Mesendoderm (in vitro differentiated cells): ENCODE measurements around the gene GABRA4. TPM values are rescaled to one million over a fixed set of nuclear protein-coding genes. Genes with fewer than 3 reads are reported as not detected.
A peak's percentile ranks its signal among the peaks of the same experiment; 100 is the strongest.

Experiments
- DNase-seq: peaks from one replicate; pipeline ENCODE4 v3.0.0; 2013
- H2AK5ac ChIP-seq: 2 replicates; pipeline ENCODE4 v1.6.1; 2013; ENCODE audit warnings: low read length, inconsistent platforms
- H2BK120ac ChIP-seq: 2 replicates; pipeline ENCODE4 v1.6.1; 2013; ENCODE audit warnings: low read depth, mild to moderate bottlenecking, low read length, moderate library complexity, mixed read lengths
- H2BK15ac ChIP-seq: replicated peaks from 2 replicates; pipeline ENCODE4 v1.6.1; 2013; ENCODE audit warnings: low read depth, mild to moderate bottlenecking, moderate library complexity
- H2BK5ac ChIP-seq: 2 replicates; pipeline ENCODE4 v1.6.1; 2013; ENCODE audit warnings: low read length, inconsistent platforms
- H3K18ac ChIP-seq: 2 replicates; pipeline ENCODE4 v1.6.1; 2013; ENCODE audit warnings: mild to moderate bottlenecking, low read length, mixed read lengths
- H3K23ac ChIP-seq: one replicate; pipeline ENCODE4 v1.6.1; 2013; ENCODE audit warnings: low read length
- H3K27ac ChIP-seq: 2 replicates; pipeline ENCODE4 v1.5.1; 2013; ENCODE audit warnings: low read depth, mild to moderate bottlenecking, inconsistent platforms, low read length, moderate library complexity
- H3K27me3 ChIP-seq: 2 replicates; pipeline ENCODE4 v1.6.1; 2013; ENCODE audit warnings: low read length, control low read depth, mild to moderate bottlenecking, inconsistent platforms; ENCODE audit not compliant: insufficient read depth, poor library complexity
- H3K36me3 ChIP-seq: 2 replicates; pipeline ENCODE4 v1.6.1; 2013; ENCODE audit warnings: low read length, inconsistent platforms; ENCODE audit not compliant: control insufficient read depth, insufficient read depth
- H3K4ac ChIP-seq: one replicate; pipeline ENCODE4 v1.6.1; 2013; ENCODE audit warnings: low read depth, mild to moderate bottlenecking, low read length, moderate library complexity
- H3K4me1 ChIP-seq: 2 replicates; pipeline ENCODE4 v1.6.1; 2013; ENCODE audit warnings: low read depth, low read length, inconsistent platforms; ENCODE audit not compliant: control insufficient read depth
- H3K4me2 ChIP-seq: 2 replicates; pipeline ENCODE4 v1.6.1; 2013; ENCODE audit warnings: low read length
- H3K4me3 ChIP-seq: 2 replicates; pipeline ENCODE4 v1.5.1; 2013; ENCODE audit warnings: mild to moderate bottlenecking, low read length
- H3K56ac ChIP-seq: one replicate; pipeline ENCODE4 v1.6.1; 2013; ENCODE audit warnings: low read length
- H3K79me1 ChIP-seq: 2 replicates; pipeline ENCODE4 v1.6.1; 2013; ENCODE audit warnings: low read length, inconsistent platforms
- H3K79me2 ChIP-seq: 2 replicates; pipeline ENCODE4 v1.6.1; 2013; ENCODE audit warnings: mild to moderate bottlenecking, low read length; ENCODE audit not compliant: control insufficient read depth, insufficient read depth
- H3K9ac ChIP-seq: 2 replicates; pipeline ENCODE4 v1.6.1; 2013; ENCODE audit warnings: low read length, inconsistent platforms
- H4K5ac ChIP-seq: one replicate; pipeline ENCODE4 v1.6.1; 2013; ENCODE audit warnings: low read length
- H4K8ac ChIP-seq: one replicate; pipeline ENCODE4 v1.6.1; 2013; ENCODE audit warnings: low read depth, mild to moderate bottlenecking, control low read depth, low read length, moderate library complexity
- WGBS: extraction: QIAGEN DNeasy Blood & Tissue Kit; methylation state at CpG from one replicate; pipeline ENCODE4 v1.1.7; 2013; ENCODE audit warnings: low lambda C conversion rate, missing lambda C conversion rate; ENCODE audit not compliant: insufficient coverage; ENCODE audit errors: extremely low coverage; 5-methylcytosine and 5-hydroxymethylcytosine counted together
- polyA plus RNA-seq, 2 experiments: library from polyadenylated mRNA; stranded (reverse); fragments of 200-250 nt; gene quantifications; one replicate each; pipeline ENCODE4 v1.2.3, GENCODE V29; 2013

The GABRA4 gene
- 0.07 TPM for polyA plus RNA-seq (2013, experiment 1 of 2)
- polyA plus RNA-seq (2013, experiment 2 of 2) = 0.06 TPM

DNA sequence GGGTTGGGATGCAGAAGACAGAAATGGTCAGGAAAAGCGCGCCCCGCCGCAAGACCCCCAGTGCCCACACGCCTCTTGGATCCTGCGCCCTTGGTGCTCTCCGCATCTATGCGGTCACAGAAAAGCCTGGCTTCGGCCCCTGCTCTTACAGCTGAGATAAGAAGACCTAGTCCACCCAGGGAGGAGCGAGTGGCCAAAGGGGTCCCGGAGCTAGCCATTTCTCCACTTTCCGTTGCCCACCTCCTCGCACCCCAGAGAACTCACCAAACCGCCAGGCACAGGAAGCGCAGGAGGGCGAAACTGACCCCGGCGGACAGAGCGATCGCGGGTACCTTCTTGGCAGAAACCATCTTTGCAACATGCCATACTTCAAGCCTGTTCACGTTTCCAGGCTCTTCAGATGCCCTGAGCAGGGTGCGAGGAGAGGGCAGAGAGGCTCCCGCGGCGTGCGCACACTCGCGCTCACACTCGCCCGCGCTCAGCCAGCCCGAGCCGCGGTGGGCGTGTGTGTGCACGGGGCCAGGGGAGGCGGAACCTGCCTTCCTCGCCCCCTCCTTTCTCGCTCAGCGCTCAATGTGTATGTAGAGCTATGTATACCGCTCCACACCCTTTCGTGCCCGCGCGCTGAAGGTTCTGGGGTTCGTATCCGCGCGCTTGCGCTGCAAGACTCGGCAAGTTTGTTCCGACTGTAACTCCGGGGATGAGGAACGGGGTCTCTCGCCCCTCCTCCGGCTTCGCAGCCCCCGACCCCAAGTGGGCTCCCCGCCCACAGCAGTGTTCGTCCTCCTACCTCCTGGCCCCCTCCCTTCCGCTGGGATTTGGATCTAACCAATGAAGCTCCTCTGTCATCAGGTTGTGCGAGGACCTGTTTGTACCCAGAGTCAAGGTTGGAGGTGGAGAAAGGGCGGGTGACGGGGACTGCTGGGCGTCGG, at the start of gene GABRA4:
Gene GABRA4 (minus strand): TSS at position 507 of the 932 bp plus-strand sequence. CDS start 157 bp downstream, at position 350.
- H4K5ac ChIP-seq = no peak within 1 kb of the TSS
- H3K9ac ChIP-seq = no peak within 1 kb of the TSS
- no peaks in the 10 kb centered on the region for H3K36me3 ChIP-seq
- H2BK15ac ChIP-seq = no peak within 1 kb of the TSS
- H3K27me3 ChIP-seq = peaks cover 36% of the 10 kb centered on the region
- no peak within 1 kb of the TSS for H3K4ac ChIP-seq
- H3K4me1 ChIP-seq = no peaks in the 10 kb centered on the region
- peak; percentile 27 for DNase-seq
- H3K27ac ChIP-seq = no peak within 1 kb of the TSS
- no peak within 1 kb of the TSS for H2BK5ac ChIP-seq
- no peaks in the 10 kb centered on the region for H3K79me2 ChIP-seq
- peak within 1 kb of the TSS; percentile 15 for H3K4me3 ChIP-seq
- WGBS = no CpG with 5 or more reads among the region's 67 CpGs
- no peak within 1 kb of the TSS for H4K8ac ChIP-seq
- H3K23ac ChIP-seq = no peak within 1 kb of the TSS
- H3K18ac ChIP-seq = no peak within 1 kb of the TSS
- H3K4me2 ChIP-seq = peak within 1 kb of the TSS; percentile 87
- peak within 1 kb of the TSS; percentile 22 for H3K56ac ChIP-seq
- no peak within 1 kb of the TSS for H2AK5ac ChIP-seq
- no peaks in the 10 kb centered on the region for H3K79me1 ChIP-seq
- no peak within 1 kb of the TSS for H2BK120ac ChIP-seq

- Histone ChIP-seq H3K27ac (no peak overlapping the region), H2BK15ac (no peak overlapping the region)
- no CpG with 5 or more reads among the region's 3 CpGs for WGBS
These were observed 47.4 kb upstream of the GABRA4 start for GRCh38 chr4:47040828-47041227.

DNA sequence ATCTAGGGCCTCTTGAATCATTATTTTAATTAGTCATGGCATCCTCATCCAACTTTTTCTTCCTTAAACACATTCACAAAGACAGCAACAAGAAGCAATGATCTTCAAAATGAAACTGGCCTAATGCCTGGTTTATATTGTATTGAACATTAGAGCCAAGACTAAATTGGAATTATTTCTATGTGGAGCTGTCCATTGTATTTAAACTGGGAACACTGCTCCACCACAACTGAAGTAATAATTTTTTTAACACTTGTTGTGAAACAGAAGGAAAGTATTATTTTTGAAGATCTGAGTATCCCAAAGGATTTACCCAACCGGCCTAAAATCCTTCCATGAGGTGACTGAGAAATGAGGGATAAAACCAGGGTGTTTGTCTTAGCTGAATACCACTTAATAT, 44.9 kb upstream of the GABRA4 start:
- Histone ChIP-seq H3K23ac (no peak overlapping the region), H4K5ac (no peak overlapping the region), H3K27me3 (no peaks in the 10 kb centered on the region), H4K8ac (no peak overlapping the region), H3K18ac (no peak overlapping the region), H3K27ac (no peak overlapping the region), H3K9ac (no peak overlapping the region), H3K56ac (no peak overlapping the region), H3K36me3 (no peaks in the 10 kb centered on the region), H2AK5ac (no peak overlapping the region), H3K79me2 (no peaks in the 10 kb centered on the region), H2BK15ac (no peak overlapping the region), H3K79me1 (no peaks in the 10 kb centered on the region), H3K4me2 (no peak overlapping the region), H3K4ac (no peak overlapping the region), H3K4me1 (no peaks in the 10 kb centered on the region), H3K4me3 (no peak overlapping the region), H2BK5ac (no peak overlapping the region), H2BK120ac (no peak overlapping the region)
- no peak for DNase-seq
- no CpG with 5 or more reads among the region's 1 CpG for WGBS

More at GRCh38 chr4:47040828-47041227, 47.4 kb upstream of the GABRA4 start:
- no peak overlapping the region for H3K4me2 ChIP-seq
- H2BK5ac ChIP-seq = no peak overlapping the region
- no peak overlapping the region for H2AK5ac ChIP-seq
- no peak overlapping the region for H3K18ac ChIP-seq
- H3K4me1 ChIP-seq = no peaks in the 10 kb centered on the region
- no peak overlapping the region for H4K8ac ChIP-seq
- no peak overlapping the region for H3K4me3 ChIP-seq
- no peak for DNase-seq
- no peak overlapping the region for H3K4ac ChIP-seq
- H3K56ac ChIP-seq = no peak overlapping the region
- H3K36me3 ChIP-seq = no peaks in the 10 kb centered on the region
- H3K79me1 ChIP-seq = no peaks in the 10 kb centered on the region
- H4K5ac ChIP-seq = no peak overlapping the region
- no peak overlapping the region for H3K9ac ChIP-seq
- H3K79me2 ChIP-seq = no peaks in the 10 kb centered on the region
- H3K23ac ChIP-seq = no peak overlapping the region
- no peak overlapping the region for H2BK120ac ChIP-seq
- no peaks in the 10 kb centered on the region for H3K27me3 ChIP-seq

GRCh38 chr4:47032405-47033106, 39.2 kb upstream of the GABRA4 start:
- peak overlapping the region; percentile 84 for H3K4me2 ChIP-seq
- peak; percentile 86 for DNase-seq

DNA sequence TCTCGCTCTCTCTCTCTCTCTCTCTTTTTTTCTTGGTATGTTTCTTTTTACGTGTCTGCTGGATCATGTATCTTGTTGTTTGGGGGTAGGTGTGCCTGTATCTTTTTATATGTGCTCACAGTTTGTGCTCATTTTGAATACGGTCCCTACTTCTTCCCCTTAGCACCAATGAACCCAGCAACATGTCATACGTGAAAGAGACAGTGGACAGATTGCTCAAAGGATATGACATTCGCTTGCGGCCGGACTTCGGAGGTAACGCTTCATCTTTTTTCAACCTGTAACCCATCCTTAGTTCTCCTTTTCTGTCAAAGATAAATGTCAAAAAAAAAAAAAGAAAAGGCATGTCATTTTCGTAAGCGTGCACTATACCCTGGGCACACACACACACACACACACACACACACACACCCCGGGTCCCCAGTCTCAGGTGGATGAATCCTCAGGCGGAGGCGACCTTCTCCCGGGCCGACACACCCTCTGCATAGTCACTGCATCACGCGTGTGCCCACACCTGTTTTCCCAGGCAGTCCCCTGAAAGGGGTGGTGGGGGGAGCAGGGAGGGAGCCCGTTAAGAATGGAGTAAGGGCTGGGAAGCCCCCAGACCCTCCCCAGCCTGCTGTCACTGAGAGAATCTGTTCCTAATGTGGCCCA, 38.5 kb upstream of the GABRA4 start:
- Histone ChIP-seq H3K4me1 (no peaks in the 10 kb centered on the region), H3K79me2 (no peaks in the 10 kb centered on the region), H3K56ac (peak overlapping the region; percentile 86), H3K27me3 (no peaks in the 10 kb centered on the region), H2BK15ac (no peak overlapping the region), H4K5ac (no peak overlapping the region), H3K27ac (no peak overlapping the region), H4K8ac (no peak overlapping the region), H3K4me2 (peak overlapping the region; percentile 84), H2BK5ac (no peak overlapping the region), H3K23ac (no peak overlapping the region), H3K79me1 (no peaks in the 10 kb centered on the region), H3K9ac (peak overlapping the region; percentile 60), H2BK120ac (no peak overlapping the region), H3K4me3 (peak overlapping the region; percentile 59), H3K18ac (no peak overlapping the region), H2AK5ac (no peak overlapping the region), H3K36me3 (no peaks in the 10 kb centered on the region), H3K4ac (no peak overlapping the region)
- WGBS = no CpG with 5 or more reads among the region's 19 CpGs
- DNase-seq = peak; percentile 18

More at GRCh38 chr4:47032405-47033106, 39.2 kb upstream of the GABRA4 start:
- H2BK15ac ChIP-seq = no peak overlapping the region
- H3K79me1 ChIP-seq = no peaks in the 10 kb centered on the region
- peak overlapping the region; percentile 59 for H3K4me3 ChIP-seq
- no peaks in the 10 kb centered on the region for H3K27me3 ChIP-seq
- WGBS = no CpG with 5 or more reads among the region's 47 CpGs
- H3K9ac ChIP-seq = peak overlapping the region; percentile 60
- no peak overlapping the region for H3K27ac ChIP-seq
- peak overlapping the region; percentile 86 for H3K56ac ChIP-seq
- no peak overlapping the region for H2BK120ac ChIP-seq
- H3K36me3 ChIP-seq = no peaks in the 10 kb centered on the region
- no peak overlapping the region for H4K5ac ChIP-seq
- no peak overlapping the region for H3K4ac ChIP-seq
- H3K18ac ChIP-seq = no peak overlapping the region
- H3K4me1 ChIP-seq = no peaks in the 10 kb centered on the region
- no peaks in the 10 kb centered on the region for H3K79me2 ChIP-seq
- no peak overlapping the region for H2BK5ac ChIP-seq
- H2AK5ac ChIP-seq = no peak overlapping the region
- H3K23ac ChIP-seq = no peak overlapping the region
- H4K8ac ChIP-seq = no peak overlapping the region
